Esophagus squamous epithelium (tissue), 5 donors: ENCODE measurements around the gene RPGRIP1L. TPM values are rescaled to one million over a fixed set of nuclear protein-coding genes. Genes with fewer than 3 reads are reported as not detected.

Experiments
- DNase-seq: peaks from one replicate; lab custom pipeline; 2025; lab: John Stamatoyannopoulos, UW
- H3K27ac ChIP-seq, 4 donors: fragments of 200-600 bp; sonication (generic); one replicate each; pipeline ENCODE4 v1.5.1; 2016 to 2019; ENCODE audit warnings: mild to moderate bottlenecking in 1 of 4
- H3K27me3 ChIP-seq, 4 donors: fragments of 200-600 bp; sonication (generic); 1 replicate in 3 of 4; 2 replicates in 1 of 4; pipeline versions ENCODE4 v1.5.1 to v1.6.0; 2017 to 2021; ENCODE audit warnings: antibody characterized with exemption in 1 of 4
- H3K36me3 ChIP-seq, 3 donors: fragments of 200-600 bp; sonication (generic); one replicate each; pipeline ENCODE4 v1.5.1; 2016 to 2019
- H3K4me1 ChIP-seq, 3 donors: fragments of 200-600 bp; sonication (generic); one replicate each; pipeline ENCODE4 v1.5.1; 2017 to 2019
- H3K4me3 ChIP-seq, 4 donors: fragments of 200-600 bp; sonication (generic); 1 replicate in 3 of 4; 2 replicates in 1 of 4; pipeline ENCODE4 v1.5.1; 2016 to 2019; ENCODE audit warnings: mild to moderate bottlenecking in 2 of 4, moderate library complexity in 1 of 4
- H3K9me3 ChIP-seq, 3 donors: fragments of 200-600 bp; sonication (generic); one replicate each; pipeline ENCODE4 v1.5.1; 2016 to 2019
- CTCF ChIP-seq, 6 experiments: fragments of 450-650 bp in 4 of 6; fragments of 200-600 bp in 2 of 6; sonication (generic) in 2 of 6; IDR thresholded peaks; one replicate each; pipeline ENCODE4 v1.5.1; 2016 to 2019; ENCODE audit warnings: antibody characterized with exemption in 6 of 6, mild to moderate bottlenecking in 4 of 6, moderate library complexity in 4 of 6
- POLR2A ChIP-seq, 4 donors: fragments of 450-650 bp; IDR thresholded peaks; one replicate each; pipeline ENCODE4 v1.6.1; 2017; ENCODE audit warnings: antibody characterized with exemption in 4 of 4, mild to moderate bottlenecking in 4 of 4, moderate library complexity in 3 of 4
- WGBS, 2 donors: methylation state at CpG; one replicate each; pipeline ENCODE4 v1.1.5; 2018; 5-methylcytosine and 5-hydroxymethylcytosine counted together
- intact Hi-C: fragments of 100-400 bp; cut with DNase I; formaldehyde crosslinking; loops from one replicate; pipeline ENCODE4 v1.15.0; 2022
- total RNA-seq, 4 donors: library from RNA; depleted of rRNA; stranded (reverse); fragments of >200 nt; gene quantifications; one replicate each; pipeline ENCODE4 v1.1.0, GENCODE V29; 2016
- donor health status: DM: yes; HTN: yes; CAD: no.

RPGRIP1L gene
- total RNA-seq, 4 donors from 2014 or later, result 1.2 to 3.9 (median 3.7) TPM

DNA sequence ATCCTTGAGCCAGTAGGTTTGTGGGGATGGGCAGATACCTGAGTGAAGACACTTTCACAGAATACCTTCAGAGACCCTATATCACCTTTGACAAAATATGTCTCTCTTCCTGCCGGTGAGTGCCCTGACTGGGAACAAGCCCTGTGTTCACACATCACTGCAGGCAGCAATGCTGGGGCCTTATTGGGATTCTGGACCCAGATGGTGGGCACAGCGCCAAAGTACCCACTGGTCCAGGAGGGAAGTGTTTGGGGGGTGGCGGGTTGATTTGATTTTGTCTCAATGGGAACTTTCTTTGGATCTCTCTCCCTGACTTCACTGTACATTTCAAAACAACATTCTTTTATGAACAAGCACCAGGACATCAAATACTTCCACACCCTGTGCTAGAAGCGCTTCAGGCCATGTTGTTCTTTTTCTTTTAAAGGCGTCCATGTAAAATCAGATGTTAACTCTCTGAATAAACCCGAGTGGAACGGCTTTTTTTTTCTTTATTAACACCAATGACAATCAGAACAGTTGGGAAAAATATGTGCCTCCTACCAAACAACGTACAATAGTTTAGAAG lies 138.3 kb downstream of the RPGRIP1L start:
- TF ChIP-seq POLR2A (IDR thresholded peaks at IDR 0.05) (no peak), CTCF (IDR thresholded peaks at IDR 0.05) (no peak)
- H3K4me3 ChIP-seq, result no peak overlapping the region
- WGBS, 2 donors, result 37 to 59% methylated on average over 8 of the region's 8 CpGs
- H3K27ac ChIP-seq, result peak overlapping the region in 1 of 4 donors; percentile 29
- H3K4me1 ChIP-seq, result peaks cover 0 to 3% (median 0%) of the 10 kb centered on the region in 3 donors
- H3K36me3 ChIP-seq, result no peaks in the 10 kb centered on the region
- no peaks in the 10 kb centered on the region for H3K9me3 ChIP-seq
- H3K27me3 ChIP-seq, result no peaks in the 10 kb centered on the region
- intact Hi-C loops, result no loop called here
- DNase-seq, result no peak

DNA sequence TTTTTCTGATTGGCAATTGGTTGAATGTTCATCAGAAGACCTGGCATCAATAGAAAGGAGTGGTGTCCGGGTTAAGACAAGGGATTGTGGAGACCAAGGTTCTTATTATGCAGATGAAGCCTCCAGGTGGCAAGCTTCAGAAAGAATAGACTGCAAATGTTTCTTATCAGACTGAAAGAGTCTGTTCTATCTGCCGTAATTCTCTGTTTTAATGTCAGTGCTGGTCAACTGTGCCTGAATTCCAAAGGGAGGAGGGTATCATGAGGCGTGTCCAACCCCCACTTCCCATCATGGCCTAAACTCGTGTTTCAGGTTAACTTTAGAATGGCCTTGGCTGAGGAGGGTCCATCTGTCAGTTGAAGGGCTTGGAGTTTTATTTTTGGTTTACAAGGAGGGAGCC lies 140.2 kb downstream of the RPGRIP1L start:
- no peak for DNase-seq
- no peaks in the 10 kb centered on the region for H3K36me3 ChIP-seq
- H3K4me1 ChIP-seq, result peaks cover 0 to 3% (median 0%) of the 10 kb centered on the region in 3 donors
- no peaks in the 10 kb centered on the region for H3K27me3 ChIP-seq
- intact Hi-C loops, result no loop called here
- H3K4me3 ChIP-seq, result no peak overlapping the region
- H3K9me3 ChIP-seq, result no peaks in the 10 kb centered on the region
- 74 to 84% methylated on average over 4 of the region's 4 CpGs for WGBS, 2 donors
- TF ChIP-seq POLR2A (IDR thresholded peaks at IDR 0.05) (no peak), CTCF (IDR thresholded peaks at IDR 0.05) (no peak)
- H3K27ac ChIP-seq, result no peak overlapping the region

- Histone ChIP-seq H3K4me1 (peaks cover 0 to 3% (median 0%) of the 10 kb centered on the region in 3 donors), H3K27ac (no peak overlapping the region), H3K9me3 (no peaks in the 10 kb centered on the region), H3K4me3 (no peak overlapping the region), H3K27me3 (no peaks in the 10 kb centered on the region), H3K36me3 (no peaks in the 10 kb centered on the region)
- TF ChIP-seq POLR2A (IDR thresholded peaks at IDR 0.05) (no peak), CTCF (IDR thresholded peaks at IDR 0.05) (no peak)
- intact Hi-C loops, result no loop called here
- DNase-seq, result no peak
- 64 to 72% methylated on average over 5 of the region's 5 CpGs for WGBS, 2 donors
Measured at GRCh38 chr16:53561101-53561888, 142.4 kb downstream of the RPGRIP1L start.

DNA sequence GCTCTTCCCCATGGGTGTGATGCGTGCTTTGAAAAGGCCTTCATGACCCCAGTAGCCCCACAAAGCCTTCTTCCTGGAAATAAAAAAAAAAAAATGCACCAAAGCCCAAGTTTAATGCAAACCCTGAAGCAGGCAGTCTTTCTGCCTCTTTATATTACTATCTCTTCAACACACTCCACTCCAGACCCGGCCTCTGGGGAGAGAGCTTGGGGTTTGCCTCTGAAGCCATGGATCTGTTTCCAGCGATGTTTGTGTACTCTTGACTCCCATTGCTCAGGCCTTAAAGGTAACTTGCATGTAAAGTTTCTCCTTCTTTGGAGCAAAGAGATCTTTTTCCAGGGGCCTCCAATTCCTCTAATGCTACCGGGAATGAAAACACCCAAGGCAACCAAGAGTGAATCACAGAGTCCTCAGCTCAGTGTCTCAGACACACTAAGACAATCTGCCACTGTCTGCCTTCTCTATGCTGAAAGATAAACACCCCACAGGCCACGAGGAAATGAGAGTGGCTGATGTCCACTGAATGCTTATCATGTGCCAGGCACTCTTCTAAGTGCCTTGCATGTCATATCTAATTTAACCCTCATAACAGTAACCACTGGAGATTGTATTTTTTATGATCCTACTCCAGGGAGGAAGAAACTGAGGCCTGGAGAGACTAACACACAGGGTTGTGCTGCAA lies 144.2 kb downstream of the RPGRIP1L start:
- H3K27ac ChIP-seq, result no peak overlapping the region
- no peaks in the 10 kb centered on the region for H3K36me3 ChIP-seq
- intact Hi-C loops, result no loop called here
- TF ChIP-seq CTCF (IDR thresholded peaks at IDR 0.05), result no peak
- no peak for TF ChIP-seq POLR2A (IDR thresholded peaks at IDR 0.05)
- H3K4me1 ChIP-seq, result no peaks in the 10 kb centered on the region
- no peaks in the 10 kb centered on the region for H3K27me3 ChIP-seq
- DNase-seq, result no peak
- no peaks in the 10 kb centered on the region for H3K9me3 ChIP-seq
- no peak overlapping the region for H3K4me3 ChIP-seq
- 78 to 97% methylated on average over 4 of the region's 5 CpGs for WGBS, 2 donors

DNA sequence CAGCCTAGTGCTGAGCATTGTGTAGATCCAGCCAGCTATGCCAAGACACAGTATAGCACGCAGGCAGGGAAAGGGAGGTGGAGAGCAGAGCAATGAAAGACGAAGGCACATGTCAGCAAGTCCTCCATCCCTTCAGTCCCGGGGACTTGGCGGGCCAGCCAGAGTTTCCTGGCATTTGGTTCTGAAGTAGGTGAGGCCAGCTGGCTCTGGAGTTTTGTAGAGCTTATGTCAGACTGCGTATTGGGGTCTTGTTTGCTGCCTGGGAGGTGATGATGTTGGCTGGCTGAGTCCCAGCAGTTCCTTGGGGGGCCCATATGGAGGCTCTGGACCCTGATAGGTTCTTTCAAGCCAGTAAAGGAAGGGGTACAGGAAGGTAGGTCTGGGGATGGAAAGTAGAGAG lies 144.9 kb downstream of the RPGRIP1L start:
- no peak for TF ChIP-seq POLR2A (IDR thresholded peaks at IDR 0.05)
- TF ChIP-seq CTCF (IDR thresholded peaks at IDR 0.05), result no peak
- no peak for DNase-seq
- H3K36me3 ChIP-seq, result no peaks in the 10 kb centered on the region
- H3K4me3 ChIP-seq, result no peak overlapping the region
- H3K4me1 ChIP-seq, result no peaks in the 10 kb centered on the region
- 76 to 85% methylated on average over 4 to 5 of the region's 5 CpGs for WGBS, 2 donors
- H3K9me3 ChIP-seq, result no peaks in the 10 kb centered on the region
- no peak overlapping the region for H3K27ac ChIP-seq
- intact Hi-C loops, result no loop called here
- peaks cover 0 to 4% (median 0%) of the 10 kb centered on the region in 4 donors for H3K27me3 ChIP-seq
